HG03139 (cell line): ENCODE measurements around the gene AGTRAP.

Experiments
- ATAC-seq: cut with Tn5 transposase; IDR thresholded peaks from one replicate; pipeline ENCODE4 v1.9.1; 2021; ENCODE audit not compliant: unreplicated experiment

AGTRAP gene, protein sequence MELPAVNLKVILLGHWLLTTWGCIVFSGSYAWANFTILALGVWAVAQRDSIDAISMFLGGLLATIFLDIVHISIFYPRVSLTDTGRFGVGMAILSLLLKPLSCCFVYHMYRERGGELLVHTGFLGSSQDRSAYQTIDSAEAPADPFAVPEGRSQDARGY

DNA sequence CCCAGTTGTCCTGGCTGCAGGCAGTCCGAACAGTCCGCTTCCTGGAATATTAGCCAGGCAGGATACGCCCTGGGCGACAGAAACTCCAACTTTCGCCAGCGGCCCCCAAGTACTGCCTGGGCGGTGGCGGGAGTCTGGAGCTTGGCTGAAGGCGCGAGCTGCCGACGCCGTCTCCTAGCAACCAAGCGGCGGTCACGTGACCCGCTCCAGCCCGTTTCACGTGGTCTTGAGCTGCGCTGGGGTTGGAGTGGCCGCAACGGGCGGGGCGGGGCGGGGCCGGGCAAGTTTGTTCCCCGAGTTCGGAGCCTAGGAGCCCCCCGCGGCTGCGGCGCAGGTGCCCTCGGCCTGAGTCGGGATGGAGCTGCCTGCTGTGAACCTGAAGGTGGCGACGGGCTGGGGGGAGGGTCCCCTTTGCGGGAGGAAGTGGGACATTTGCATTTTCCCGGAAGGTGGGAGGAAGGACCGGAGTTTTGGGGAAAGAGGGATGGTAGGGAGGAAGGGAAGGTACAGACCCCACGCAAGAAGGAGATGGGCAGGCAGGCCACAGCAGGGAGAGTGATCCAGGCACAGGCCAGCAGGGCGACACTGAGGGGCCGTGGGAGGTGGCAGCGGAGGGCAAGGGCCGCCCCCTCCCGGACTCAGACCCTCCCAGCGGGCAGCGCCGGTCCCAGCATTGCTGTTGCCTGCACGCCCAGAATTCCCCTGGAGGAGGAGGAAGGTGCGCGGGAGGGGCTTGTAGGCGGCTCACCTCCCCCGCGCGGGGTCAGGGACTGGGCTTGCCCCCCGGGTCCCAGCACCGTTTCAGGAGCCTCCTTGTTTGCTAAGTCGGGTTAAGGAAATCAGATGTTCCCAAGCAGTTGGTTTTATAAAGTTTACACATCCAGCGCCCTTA is at the start of gene AGTRAP:
AGTRAP (plus strand) TSS at position 283 of the 892 bp plus-strand sequence; CDS start at position 356, 73 bp downstream.
- ATAC-seq = peak; percentile 55

DNA sequence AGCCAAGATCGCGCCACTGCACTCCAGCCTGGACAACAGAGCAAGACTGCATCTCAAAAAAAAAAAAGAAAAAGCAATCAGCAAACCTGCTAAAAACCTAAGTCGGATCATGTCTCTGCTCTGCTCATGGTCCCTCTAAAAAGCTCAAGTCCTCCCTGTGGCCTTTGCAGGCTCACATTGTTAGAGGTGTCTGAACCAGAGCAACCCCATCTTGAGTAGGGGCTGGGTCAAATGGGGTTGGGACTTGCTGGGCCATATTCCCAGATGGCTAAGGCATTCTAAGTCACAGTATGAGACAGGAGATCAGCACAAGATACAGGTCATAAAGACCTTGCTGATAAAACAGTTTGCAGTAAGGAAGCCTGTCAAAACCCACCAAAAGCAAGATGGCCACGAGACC is 47.4 kb upstream of the AGTRAP start:
- no peak for ATAC-seq

DNA sequence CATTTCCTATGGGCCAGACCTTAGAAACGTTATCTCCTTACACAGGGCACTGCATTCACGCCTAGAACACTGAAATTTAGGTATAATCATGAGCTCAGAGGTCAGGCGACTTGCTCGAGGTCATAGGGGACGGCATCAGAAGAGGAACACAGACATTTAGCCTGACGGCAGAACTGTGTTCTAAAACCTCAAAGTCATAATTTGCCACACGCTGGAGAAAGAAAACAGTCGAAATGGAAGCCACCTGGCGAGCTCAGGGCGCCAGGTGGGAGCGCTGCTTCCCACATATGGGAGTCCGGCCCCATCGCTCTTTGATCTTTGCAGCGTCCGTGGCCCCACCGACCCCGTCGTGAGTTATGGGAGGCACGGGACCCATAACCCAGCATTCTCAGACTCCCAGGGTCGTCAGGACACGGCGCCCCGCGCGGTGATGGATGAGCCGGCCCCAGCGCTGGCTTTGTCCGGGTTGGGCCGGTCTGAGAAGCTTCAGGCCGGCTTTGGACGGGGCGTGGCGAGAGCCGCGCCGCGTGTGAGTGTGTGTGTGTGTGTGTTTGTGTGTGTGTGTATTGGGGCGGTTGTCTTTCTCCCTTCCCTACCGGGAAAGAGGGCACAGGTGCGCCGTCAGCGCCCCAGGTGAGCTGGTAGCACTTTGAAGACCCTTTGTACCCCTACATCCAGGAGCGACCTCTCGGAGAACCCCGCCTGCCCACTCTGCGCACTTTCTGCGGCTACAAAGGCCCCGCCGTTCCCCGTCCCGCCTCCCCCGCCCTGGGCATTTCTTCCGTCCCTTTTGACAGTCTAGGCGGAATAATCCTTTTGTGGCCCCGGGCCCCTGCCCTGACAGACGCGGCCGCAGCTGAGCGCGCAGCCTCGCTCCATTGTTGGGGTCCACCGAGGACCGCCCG is 45.3 kb upstream of the AGTRAP start:
- ATAC-seq = no peak

DNA sequence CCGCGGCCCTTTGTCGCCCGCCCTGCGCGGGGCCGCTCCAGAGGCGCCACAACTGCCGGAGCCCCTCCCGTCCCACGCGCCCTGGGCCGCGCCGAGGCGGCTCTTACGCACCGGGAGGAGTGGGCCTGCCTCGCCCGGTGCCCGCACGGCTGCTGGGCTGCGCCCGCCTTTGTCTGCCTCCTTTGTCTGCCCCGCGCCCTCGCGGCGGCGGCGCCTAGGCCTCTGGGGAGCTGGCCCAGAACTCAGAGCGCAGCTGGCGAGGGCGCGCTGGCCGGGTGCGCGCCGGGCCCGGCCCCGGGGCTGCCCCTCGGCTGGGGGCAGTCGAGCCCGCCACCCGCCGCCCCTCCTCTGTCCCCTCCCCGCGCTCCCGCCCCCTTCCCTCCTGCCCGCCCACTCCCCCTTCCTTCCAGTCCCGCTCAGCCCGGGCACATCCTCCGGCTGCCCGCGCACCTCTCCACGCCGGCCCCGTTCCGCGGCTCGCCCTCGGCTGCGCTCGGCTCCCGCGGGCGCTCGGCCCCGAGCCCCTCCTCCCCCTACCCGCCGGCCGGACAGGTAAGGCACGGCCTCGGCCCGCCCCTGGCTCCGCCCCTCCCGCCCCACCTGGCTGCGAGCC is 44.5 kb upstream of the AGTRAP start, which contains the start of gene DRAXIN:
DRAXIN (plus strand) TSS at position 409 of the 613 bp plus-strand sequence. CDS start 14,549 bp downstream, outside the sequence.
- ATAC-seq = no peak

- no peak for ATAC-seq
These were observed 43.8 kb upstream of the AGTRAP start for GRCh38 chr1:11691928-11692711.

DNA sequence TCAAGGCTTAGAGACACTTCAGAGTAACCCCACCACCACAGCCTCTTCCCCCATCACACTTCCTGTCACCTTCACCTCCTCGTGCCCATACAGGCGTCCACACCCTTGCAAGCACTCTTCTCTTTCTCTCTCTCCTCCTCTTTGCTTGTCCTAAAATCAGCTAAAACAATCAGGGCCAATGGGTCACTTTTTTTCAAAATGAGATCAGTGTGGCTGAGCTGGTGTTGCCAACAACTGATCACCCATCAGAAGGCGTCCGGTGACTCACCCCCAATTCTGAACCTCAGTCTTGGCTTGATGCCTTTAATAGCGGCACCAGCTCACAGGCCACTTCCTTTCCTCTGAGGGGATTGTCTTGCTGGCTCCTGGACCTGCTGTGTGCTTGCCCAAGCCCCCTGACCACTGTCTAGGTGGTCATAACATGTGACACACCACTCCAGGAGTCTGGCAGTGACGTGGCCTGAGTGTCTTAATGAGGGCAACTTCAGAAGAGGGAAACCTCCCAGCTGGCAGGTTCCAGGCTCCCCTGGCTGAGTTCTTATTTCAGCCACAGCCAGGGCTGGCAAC is 42.8 kb upstream of the AGTRAP start:
- no peak for ATAC-seq

DNA sequence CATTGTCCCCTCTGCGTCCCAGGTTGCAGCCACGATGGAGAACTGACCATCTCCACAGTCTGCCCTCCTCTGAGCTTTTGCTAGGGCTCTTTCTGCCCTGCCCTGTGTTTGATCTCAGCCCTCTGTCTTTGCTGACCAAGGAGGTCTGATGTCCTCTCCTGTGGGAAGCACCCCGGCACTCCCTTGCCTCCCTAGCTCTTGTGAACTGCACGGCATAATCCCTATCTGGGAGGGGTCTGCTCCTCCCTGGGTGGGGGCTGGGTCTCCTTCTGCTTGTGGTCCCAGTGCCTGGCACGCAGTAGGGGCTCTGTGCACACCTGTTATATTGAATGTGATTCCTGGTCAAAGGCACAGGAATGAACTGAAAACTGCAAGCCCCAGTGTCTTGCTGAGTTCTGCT is 42.0 kb upstream of the AGTRAP start:
- ATAC-seq = no peak

DNA sequence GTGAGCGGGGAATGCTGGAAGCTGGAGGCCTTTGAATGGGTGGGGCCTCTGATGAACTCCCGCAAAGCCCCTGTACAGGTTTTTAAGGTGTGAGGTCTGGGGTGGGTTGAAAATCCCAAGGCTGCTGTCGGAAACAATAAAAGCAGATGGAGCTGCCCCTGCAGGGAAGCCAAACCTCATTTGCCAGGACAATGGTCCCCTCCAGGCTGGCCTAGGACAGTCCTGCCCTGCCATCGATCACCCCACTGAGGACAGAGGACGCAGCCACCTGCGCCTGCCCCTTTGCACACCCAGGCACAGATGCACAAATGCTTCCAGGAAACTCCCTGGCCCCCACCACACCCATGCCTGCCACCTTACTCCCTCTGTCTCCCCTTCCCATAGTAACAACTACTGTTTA is 40.1 kb upstream of the AGTRAP start:
- ATAC-seq = no peak

- ATAC-seq = no peak
These were observed 38.6 kb upstream of the AGTRAP start for GRCh38 chr1:11697188-11697892.

DNA sequence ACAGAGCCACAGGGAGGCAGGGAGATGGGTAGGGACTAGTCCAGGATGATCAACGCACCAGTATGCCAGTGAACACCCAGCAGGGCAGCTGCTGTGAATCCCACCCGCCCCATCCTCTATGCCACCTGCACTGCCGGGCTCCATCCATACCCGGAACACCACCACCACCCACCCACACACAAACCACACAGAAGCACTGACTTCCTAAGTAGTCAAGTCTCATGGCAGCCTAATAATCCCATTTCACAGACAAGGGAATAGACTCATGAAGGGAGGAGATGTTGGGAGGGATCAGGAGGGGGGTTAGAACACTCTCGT is 38.1 kb upstream of the AGTRAP start:
- no peak for ATAC-seq

DNA sequence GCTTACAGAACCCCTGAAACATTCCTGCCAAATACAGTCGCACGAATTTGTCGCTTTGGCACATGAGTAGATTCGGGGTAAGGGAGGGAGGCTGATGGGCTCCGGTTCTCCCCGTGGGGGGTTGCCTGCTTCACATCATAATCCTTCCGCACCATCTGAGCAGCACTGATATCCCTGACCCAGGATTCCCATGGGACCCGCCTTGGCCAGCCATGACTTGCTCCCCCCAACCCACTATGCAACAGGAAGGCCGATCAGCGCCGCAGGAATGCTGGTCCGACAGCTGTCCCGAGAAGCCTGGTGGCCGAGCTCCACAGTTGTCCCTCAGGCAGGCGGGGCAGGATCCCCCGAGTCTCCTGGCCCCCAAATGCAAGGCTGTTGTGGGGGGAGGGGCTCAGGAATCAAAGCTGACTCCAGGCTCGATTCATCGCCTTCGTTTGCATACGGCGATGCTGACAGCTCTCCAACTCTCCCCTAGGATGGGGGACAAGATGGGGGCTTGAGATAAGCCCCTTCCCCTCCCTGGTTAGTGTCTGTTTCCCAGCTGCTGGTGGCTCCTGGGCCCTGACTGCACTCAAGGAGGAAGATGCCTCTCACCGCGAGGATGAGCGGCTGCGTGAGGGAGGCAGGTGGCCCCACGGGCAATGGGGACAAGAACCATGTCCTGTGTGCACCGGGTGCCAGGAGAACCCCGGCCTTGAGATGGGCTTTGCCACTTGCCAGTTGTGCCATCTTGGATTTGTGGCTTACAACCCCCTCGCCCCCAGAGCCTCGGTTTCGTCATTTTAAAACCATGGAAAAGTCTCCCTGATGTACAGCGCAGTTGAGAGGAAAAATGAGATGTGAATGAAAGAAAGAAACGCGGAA is 35.1 kb upstream of the AGTRAP start:
- ATAC-seq = no peak

DNA sequence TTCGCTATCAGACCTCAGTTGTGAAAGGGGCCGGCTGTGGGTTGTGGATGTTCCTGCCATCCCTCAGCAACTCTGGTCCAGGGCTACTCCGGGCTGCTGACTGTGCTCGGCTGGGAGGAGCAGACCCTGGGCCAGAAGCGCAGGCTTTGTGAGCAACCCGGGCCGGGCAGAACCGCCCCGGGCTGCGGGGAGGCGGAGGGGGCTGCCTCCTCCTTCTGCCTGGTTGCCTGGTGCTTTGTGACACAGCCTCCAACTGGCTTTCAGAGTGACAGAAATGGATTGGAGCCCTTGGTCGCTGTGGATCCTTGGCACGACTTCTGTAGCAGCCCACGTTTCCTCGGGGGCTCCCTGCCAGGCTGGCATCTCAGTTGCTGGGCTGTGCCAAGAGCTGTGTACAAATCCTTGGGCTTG is 34.4 kb upstream of the AGTRAP start:
- ATAC-seq = no peak

GRCh38 chr1:11701981-11702803 is 33.7 kb upstream of the AGTRAP start:
- no peak for ATAC-seq

- ATAC-seq = no peak
These were observed 32.4 kb upstream of the AGTRAP start for GRCh38 chr1:11703357-11704193.

- no peak for ATAC-seq
These were observed 31.8 kb upstream of the AGTRAP start for GRCh38 chr1:11704194-11704529.

DNA sequence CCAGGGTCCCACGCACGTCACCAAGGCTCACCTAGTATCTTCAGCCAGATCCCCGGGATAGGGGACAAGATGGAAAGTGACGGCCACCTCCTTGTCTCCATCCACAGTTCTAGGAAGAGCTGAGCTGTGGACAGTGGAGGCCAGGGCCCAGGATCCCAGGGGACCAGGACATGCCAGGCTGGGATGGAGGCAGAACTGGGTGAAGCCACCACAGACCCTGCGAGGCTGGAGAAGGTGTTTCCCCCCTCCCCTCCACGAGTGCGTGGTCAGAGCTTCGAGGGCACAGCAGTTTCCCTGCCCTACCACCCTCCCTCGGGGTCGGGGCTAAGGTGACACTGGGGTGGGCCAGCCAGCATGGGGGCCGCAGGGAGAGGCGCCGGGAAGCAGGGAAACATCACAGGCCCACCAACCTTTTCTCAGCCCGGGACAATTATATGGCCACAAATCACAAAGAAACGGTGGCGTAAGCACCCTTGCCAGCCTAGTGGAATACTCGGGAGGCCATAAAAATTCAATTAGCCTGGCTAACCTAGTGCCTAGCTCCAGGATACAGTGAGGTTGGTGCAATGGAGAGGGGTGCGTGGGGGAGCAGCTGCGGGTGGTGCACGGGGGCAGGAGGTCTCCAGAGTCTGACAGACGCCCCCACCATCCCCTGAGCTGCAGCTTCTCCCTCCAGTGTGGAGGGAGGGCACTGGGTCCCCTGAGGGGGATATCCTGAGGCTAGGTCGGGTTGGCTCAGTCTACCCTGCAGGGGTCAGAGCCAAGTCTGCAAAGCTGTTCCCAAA is 31.1 kb upstream of the AGTRAP start:
- ATAC-seq = no peak
